GM18519 (cell line): ENCODE data around the gene TTLL8.

ENCODE experiments used
- ATAC-seq: cut with Tn5 transposase; IDR thresholded peaks from one replicate; pipeline ENCODE4 v1.9.1; 2021; ENCODE audit warnings: mild to moderate bottlenecking, moderate library complexity; ENCODE audit not compliant: unreplicated experiment, low FRiP score

TTLL8 gene

DNA sequence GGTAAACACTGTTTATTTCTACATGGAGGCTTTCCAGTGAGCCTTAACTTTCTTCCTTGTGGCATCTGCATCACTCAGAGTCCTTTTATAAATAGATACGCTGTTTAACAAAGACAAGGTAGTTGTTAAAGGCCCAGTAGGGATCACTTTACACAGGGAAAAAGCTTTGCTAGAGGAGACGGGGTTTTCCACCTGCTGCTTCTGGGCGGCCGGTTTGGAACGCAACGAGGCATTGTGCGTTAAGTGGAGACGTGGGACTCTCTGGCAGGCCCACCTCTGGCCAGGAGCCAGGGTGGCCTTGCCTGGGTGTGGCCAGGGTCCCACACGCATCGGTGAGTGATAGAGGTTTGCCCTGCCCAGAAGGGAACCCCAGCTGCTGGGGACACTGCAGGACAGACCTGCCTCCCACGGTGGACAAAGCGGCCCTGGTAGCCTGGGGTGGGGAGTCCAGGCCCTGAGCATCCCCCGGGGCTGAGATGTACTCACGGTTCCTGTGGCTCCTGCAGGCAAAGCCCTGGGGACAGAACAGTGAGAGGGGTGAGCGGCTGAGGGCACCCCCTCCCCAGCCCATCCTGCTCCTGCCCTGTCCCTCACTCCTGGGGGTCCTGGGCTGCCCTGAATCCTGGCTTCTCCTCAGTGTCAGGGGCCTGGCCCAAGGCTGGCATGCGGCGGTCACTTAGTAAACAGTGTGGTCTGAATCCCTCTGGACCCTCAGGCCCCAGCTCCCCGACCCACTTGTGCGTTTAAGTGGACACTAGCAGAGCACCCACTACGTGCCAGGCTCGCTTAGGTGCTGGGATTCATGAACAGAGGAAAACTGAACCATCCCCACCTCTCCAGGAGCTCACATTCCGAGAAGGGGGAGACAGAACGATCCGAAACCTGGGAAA lies 49.7 kb downstream of the TTLL8 start:
- no peak for ATAC-seq

DNA sequence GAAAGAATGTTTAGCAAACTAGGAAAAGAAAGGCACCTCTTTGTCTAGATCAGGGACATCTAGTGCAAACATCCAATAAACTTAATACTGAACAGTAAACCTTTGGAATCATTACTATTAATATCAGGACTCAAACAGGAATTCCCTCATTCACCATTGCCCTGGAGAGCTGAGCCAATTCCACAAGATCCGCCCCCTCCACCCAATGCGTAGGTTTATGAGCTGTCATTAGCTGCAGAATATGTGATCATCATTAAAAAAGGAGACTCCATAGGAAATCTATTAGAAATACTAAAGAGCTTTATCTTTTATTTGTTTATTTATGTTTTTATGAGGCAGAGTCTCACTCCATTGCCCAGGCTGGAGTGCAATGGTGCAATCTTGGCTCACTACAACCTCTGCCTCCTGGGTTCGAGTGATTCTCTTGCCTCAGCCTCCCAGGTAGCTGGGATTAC lies 51.0 kb downstream of the TTLL8 start:
- ATAC-seq, result no peak

DNA sequence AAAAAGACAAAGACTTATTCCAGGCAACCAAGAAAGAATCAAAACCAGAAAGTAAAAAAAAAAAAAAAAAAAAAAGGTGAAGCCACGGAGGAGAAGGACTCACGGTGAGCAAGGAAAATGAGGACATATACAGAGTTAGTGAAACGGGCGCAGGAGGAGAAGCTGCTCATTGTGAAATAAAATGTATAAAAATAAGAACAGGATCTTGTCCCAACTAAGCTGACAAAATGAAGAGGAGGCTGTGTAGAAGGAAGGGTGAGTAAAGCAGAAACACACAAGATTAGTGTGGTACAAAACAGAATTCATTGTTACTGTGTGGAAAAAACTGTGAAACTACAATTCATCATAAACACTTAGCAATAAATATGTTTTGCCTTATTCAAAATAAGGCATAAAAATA lies 53.2 kb downstream of the TTLL8 start:
- no peak for ATAC-seq

DNA sequence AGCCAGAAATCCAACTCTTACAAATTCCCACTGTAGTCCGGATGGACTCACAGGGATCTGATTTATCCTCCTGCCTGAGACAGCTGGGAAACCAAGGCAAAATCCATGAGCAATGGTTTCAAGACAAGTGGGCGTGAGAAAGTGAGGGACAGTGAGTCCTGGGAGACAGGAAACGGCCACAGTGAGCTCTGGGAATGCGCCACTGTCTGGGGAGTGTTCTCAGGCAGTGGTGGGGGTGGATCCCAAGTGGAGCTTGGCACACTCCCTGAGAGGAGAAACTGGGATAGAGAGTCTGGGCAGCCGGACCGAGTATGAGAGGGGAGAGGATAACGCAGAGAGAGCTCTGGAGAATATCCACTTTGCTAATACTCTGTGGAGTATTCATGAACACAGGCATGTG lies 55.3 kb downstream of the TTLL8 start:
- ATAC-seq, result no peak

DNA sequence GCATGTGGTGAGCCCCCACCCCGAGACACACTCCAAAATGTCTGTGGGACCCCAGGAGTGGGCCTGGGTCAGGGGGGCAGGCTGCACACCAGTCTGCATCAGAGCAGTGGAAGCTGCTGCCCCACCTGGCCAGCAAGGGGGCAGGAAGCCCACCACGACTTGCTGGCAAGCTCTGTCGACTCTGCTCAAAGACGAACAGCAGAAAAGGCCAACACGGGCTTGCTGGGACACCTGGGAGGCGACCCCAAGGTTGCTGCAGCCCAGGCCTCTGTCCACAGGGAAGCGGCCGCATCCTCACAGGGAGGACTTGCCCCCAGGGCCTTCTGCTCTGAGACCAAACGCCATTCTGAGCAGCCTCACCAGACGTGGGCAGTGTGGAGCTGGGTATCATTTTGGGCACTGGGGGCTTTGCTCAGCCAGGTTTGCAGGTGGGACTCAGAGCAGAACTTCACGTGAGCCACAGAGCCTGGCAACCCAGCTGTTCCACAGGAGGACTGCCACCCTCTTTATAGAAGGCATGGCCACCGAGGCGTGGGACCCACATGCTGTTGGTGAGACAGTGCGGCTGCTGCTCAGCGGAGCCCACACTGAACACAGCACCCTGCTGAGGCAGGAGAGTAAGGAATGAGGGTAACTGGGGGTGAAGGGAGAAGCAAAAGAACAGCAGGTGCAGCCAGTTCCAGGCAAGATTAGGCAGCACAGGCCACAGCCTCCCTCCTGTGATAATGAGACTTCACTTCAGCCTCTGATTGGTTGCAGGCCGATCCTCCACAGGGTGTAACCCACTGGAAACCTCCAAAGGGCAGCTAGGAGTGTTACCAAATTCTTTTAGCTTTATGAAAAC lies 56.5 kb downstream of the TTLL8 start:
- ATAC-seq, result no peak

DNA sequence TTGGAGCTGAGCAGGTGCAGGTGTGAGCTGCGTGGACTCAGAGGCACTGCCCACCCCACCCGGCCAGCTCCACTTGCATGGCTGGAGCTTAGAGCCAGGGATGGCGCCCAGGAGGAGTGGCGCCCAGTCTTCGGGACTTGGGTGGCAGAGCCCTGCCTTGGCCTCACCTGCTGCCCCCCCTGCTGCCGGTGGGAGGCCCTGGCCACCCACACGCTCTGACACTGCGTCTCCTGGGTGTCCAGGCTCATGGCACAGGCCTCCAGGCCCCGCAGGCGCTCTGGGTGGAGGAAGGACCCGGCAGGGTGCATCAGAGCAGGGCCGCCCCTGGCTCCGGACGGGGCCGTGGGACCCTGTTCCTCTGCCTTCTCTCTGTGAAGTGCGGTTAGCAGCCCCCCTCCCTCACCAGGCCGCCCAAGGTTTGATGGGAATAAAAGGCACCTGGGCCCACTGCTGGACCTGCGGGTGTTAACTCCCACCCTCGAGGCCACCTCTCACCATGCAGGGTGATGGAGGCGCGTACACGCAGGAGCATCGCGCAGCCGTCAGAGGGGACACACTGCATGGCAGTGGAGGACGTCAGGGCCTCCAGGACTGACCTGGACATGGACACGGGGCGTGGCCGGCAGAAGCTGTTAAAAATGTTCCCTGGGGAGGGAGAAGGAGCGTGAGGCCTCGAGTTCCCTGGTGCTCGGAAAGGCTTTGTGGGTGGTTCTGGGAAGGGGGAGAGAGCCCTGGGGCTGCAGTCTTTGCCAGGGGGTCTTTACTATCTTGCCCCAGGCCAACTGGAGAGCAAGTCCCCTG lies 57.3 kb downstream of the TTLL8 start:
- ATAC-seq, result no peak

DNA sequence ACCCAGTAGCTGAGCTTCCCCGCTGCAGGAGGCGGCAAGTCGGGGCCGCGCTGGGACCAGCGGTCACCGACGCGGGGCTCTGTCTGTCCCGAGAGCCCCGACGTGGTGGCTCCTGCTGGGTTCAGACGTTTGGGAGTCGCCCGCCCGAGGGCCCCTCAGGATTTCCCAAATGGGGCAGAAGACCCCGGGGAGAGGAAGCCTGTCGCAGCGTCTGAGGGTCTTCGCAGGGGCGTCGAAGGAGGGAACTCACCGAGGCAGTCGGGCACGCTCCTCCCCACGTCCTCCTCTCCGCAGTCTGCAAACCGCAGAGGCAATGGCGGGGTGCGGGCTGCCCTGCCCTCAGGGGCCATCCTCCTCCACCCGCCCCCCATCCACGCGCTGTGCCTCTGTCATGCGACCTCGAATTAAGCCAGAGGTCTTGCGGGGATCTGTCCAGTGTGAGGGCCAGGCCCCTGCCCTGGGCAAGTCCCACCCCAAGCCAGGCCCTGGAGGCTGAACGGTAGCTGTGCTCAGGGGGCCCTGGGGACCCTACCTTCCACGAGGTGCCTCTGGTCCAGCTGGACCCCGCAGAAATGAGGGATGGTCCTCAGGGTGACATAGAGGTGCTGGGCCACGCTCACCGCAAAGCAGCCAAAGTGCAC lies 58.0 kb downstream of the TTLL8 start:
- ATAC-seq, result no peak

DNA sequence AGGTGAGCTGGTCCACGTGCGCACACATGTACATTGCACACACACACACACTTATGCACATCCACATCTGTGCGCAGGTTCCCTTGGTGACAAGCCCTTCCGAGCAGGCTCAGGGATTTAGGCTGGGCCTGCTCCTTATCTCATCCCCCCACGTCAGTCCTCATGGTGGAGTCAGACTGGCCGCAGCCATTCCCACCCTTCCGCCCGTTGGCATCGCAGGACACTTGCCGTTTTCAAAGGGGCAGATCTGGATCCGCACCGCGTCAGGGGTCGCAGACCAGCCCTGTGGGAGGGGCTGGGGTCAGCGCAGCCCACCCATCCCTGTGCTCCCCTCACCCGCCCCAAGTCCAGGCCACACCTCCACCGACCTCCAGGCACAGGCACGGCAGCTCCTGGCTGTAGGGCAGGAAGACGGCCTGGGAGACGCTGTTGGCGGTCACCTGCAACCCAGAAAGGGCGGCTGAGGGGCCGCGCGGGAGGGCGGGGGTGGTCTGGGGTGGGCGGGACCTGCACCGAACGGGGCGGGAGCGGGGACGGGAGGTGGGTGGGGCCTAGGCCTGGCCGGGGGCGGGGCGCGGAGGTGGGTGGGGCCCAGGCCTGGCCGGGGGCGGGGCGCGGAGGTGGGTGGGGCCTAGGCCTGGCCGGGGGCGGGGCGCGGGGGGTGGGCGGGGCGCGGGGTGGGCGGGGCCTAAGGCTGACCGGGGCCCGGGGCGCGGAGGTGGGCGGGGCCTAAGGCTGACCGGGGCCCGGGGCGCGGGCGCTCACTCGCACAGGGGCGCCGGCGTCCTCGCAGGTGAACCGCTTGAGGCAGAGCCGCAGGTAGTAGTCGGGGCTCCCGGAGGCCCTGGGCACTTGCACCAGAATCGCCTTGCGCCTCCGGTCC lies 58.8 kb downstream of the TTLL8 start:
- ATAC-seq, result no peak

DNA sequence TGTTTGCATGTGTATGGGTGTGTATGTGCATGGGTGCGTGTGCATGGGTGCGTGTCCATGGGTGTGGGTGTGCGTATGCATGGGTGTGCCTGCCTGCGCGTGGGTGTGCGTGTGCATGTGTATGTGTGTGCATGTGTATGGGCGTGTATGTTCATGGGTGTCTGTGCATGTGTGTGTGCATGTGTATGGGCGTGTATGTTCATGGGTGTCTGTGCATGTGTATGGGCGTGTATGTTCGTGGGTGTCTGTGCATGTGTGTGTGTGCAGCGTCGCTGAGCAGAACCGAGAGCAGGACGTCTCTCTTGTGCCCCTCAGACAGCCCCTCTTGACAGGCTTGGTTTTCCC lies 59.4 kb downstream of the TTLL8 start:
- ATAC-seq, result no peak

DNA sequence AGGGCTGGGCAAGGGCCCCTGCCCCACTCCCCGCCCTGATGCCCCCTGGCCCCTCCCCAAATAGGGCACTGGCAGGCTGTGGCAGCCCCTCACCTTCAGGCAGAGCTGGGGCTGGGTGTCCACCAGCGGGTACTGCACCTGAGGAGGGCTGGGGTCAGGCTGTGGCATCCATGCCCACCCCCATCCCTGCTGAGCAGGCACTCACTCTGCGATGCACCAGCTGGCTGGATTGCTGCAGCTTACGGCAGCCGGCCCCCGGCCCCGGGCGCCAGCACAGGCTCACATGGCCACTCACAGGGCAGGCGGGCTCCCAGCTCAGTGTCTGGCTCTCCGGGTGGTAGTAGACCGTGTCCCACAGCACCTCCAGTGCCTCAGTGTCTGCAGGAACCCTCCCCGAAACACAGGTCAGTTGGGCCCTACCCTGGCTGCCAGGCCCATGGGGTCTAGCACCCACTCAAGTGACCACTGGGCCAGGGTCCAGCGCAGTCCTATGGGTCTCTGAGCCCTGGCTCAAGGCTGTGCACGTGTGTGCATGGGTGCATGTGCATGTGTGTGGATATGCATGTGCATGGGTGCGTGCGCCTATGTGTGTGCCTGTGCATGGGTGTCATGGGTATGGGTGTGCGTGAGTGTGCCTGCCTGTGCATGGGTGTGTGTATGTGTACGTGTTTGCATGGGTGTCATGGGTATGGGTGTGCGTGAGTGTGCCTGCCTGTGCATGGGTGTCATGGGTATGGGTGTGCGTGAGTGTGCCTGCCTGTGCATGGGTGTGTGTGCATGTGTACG lies 60.0 kb downstream of the TTLL8 start:
- no peak for ATAC-seq

DNA sequence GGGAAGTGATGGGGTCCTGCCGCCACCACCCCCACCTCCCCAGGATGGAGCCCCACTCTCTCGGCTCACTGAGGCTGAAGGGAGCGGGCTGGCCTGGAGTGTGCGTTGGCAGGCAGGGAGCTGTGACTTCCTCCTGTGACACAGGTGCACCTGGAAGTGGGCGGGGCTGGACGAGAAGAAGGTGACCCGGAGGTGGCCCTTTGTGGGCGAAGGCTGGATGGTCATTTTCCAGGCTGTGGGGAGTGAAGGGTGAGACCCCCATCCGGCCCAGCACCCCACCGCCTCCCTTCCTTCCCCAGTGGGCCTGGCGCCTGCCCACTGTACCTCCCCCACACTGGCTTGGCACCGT lies 60.9 kb downstream of the TTLL8 start:
- ATAC-seq, result no peak

DNA sequence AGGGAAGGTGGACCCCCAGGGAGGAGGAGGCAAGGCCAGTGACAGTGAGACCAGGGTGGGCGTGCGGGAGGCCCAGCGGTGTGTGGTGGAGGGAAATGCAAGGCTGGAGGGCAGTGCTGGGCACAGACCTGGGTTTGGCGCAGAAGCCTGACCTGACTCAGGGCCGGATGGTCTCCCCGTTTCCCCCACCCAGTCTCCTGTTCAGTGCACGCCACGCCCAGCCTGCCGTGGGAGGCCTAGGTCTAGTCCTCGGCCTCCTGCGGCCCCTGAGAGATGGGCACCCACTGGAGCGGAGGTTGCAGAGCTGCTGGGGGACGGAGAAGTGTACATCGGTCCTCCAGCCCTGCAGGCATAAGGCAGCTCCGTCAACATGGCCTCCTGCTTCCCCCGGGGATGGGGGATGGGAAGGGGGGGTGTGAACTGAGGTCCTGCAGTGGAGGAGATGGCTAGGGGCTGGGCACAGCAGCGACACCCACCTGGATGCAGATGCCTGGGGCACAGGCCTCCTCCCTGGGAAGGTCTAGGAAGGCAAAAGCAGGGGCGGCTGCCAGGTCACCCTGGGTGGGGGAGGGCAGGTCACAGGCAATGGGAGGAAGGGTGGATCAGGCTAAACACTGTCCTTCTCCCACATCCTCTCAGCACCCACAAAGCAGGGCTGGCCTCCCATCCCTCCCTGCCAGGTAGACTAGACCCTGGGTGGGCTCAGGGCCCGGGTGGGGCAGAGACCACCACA lies 61.4 kb downstream of the TTLL8 start:
- ATAC-seq, result no peak

DNA sequence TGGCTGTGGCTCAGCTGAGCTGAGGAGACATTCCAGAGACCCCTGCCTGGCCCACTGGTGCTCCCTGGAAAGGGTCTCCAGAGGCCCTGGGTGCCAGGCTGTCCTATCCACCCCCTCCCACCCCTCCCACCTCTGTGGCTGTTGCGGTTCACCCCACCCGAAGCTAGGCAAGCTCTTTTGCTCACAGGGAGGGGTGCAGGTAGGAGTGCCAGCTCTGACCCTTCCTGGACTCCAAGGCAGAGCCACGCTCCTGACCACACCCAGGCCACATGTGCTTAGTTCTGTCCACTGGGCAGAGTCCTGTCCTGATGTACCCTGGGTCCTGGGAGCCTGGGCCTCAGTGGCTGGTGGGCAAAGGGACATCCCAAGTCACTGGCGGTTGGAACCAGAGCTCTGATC lies 62.0 kb downstream of the TTLL8 start:
- no peak for ATAC-seq

DNA sequence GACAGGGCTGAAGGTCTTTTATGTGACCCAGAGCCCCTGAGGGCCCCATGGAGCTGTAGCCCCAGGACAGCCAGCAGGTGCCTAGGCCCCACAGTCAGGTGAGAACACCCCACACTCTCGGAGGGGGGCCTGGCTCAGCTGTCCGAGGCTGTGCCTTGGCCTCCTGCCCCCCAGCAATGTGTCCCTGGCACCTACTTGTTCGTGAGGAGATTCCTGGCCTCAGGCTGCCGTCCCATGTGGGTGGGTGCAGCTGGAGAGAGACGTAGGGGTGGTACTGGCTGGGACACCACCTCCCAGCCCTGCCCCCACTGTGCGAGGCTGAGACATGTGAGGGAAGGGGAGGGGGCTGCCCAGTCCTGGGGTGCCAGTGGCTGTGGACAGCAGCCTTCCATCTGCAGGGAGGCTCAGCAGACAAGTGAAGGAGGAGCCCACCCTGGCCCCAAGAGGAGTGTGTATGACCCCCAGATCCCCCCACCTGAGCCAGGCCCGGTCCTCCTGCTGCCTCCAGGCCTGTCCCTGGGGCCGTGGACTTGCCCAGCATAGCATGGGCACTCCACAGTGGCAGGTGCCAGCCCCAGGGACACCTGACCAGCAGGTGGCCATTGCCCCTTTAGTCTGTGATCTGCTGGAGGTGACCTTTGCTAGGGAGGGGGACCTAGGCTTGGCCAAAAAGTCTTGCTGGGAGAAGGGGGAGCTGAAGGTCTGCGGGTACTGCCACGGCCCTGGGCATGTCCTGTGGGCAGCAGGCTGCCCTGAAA lies 62.6 kb downstream of the TTLL8 start:
- no peak for ATAC-seq

DNA sequence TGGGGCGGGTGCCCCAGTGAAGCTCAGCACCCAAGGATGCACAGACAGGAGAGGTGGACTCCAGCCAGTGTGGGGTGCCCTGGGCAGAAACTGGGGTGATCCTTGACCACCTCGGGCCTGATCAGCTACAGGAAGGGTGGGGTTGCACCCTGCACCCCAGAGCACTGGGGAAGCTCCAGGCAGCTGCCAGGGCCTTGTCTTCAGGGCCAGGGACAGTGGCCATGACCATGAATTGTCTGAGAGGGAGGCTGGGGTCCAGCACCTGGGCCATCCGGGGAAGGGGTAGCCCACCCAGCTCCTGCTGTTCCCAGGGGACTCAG lies 63.1 kb downstream of the TTLL8 start:
- no peak for ATAC-seq

DNA sequence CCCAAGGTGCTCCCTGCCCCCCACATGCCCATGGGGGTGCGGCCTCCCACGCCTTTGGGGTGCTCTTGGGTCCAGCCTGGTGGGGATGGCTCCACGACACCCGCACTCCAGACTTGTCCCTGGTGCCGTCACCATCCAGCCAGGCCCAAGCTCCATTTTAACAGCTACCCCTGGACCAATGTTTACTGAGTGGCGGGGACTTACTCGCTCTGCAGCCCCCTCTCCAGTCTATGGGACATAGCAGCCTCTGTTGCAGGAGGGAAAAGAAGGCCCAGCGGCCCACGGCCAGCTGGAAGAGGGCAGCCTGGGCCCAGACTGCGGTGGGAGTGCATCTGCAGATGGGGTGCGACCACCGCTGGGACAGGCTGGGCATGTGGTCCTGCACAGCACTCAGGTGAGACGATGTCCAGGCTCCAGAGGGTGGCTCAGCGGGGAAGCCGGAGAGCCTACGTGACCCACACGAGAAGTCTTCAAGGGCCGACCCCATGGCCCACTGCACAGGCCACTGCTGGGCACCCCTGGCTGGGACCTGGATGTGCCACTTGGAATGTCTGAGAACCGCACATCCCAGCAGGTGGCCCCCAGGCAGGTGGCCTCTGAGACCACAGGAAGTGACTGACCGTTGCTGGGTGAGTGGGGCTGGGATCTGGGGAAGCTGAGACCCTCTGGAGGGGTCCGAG lies 63.6 kb downstream of the TTLL8 start:
- ATAC-seq, result no peak
